Lower lobe of right lung (tissue), 2 donors: ENCODE data around the gene KLRK1. TPM values are rescaled to one million over a fixed set of nuclear protein-coding genes. Genes with fewer than 3 reads are reported as not detected.
A peak's percentile ranks its signal among the peaks of the same experiment; 100 is the strongest.
"Not testable (repeated sequence)": the region's sequence is repeated elsewhere in the genome, so short reads cannot be mapped to it uniquely, and the experiment has no call there.

Source experiments
- ATAC-seq, 2 donors: fragments of 200-7000 bp; cut with Tn5 transposase; one replicate each; pipeline ENCODE4 v1.9.1; 2020 to 2022; ENCODE audit warnings: mild to moderate bottlenecking in 2 of 2, moderate library complexity in 2 of 2
- DNase-seq: peaks from one replicate; pipeline ENCODE4 v3.0.0-alpha.2; 2020
- H3K27ac ChIP-seq: fragments of 200-600 bp; one replicate; pipeline ENCODE4 v1.8.0; 2022
- H3K27me3 ChIP-seq: fragments of 200-600 bp; one replicate; pipeline ENCODE4 v1.8.0; 2022; ENCODE audit warnings: low read depth
- H3K36me3 ChIP-seq: fragments of 200-600 bp; one replicate; pipeline ENCODE4 v1.8.0; 2022; ENCODE audit warnings: mild to moderate bottlenecking
- H3K4me1 ChIP-seq: fragments of 200-600 bp; one replicate; pipeline ENCODE4 v1.8.0; 2022
- H3K4me3 ChIP-seq: fragments of 200-600 bp; one replicate; pipeline ENCODE4 v1.8.0; 2022; ENCODE audit warnings: mild to moderate bottlenecking
- H3K9me3 ChIP-seq: fragments of 200-600 bp; one replicate; pipeline ENCODE4 v1.8.0; 2022
- intact Hi-C: fragments of 100-400 bp; cut with DNase I; formaldehyde crosslinking; loops from one replicate; pipeline ENCODE4 v1.11.0; 2022
- total RNA-seq: library from RNA; stranded (reverse); fragmentation: NEBNext Ultra II Directional; extraction: Animal tissue kit (Norgen Biotek cat#: 25700); gene quantifications from one replicate; pipeline ENCODE4 v1.2.1, GENCODE V29; 2021
- TF ChIP-seq, protein P1 (sequence below): fragments of 200-600 bp; IDR thresholded peaks from one replicate; pipeline ENCODE4 v1.8.0; 2022; ENCODE audit warnings: antibody characterized with exemption, mild to moderate bottlenecking
- donor health status: DM: no; HTN: yes; CAD: no; lungs with severe emphysema.

Gene KLRK1
- total RNA-seq, 1 donor from 2014 or later, result 7.5 TPM

DNA sequence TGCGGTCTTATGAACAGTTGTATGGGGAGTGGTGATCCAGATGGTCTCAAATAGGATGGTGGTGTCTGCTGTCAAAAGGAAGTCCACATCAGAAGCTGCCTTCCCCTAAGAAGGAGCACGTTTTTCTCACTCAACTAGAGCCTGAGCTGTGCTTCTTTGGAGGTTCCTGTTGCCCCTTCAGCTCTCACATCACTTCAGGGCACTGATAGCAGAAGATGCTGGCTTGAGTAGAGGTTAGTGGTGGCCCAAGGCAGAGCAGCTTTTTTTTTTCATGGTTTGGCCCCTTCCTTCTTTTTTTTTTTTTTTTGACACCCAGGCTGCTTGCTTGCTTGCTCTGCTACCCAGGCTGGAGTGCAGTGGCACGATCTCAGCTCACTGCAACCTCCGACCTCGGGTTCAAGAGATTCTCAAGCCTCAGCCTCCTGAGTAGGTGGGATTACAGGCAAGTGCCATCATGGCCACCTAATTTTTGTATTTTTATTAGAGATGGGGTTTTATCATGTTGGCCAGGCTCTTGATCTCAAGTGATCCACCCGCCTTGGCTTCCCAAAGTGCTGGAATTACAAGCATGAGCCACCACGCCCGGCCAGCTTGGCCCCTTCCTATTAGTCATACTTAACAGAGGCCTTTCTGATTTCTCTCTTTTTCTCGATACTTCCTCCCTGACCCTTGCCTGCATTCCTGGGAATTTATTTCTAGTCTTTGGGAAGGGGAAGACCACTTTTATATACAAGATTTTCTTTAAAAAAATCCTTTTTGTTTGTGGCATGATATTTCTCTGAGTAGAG lies 50.6 kb downstream of the KLRK1 start:
- Histone ChIP-seq H3K4me3 (no peak overlapping the region), H3K27me3 (no peaks in the 10 kb centered on the region), H3K36me3 (no peaks in the 10 kb centered on the region), H3K27ac (no peak overlapping the region), H3K4me1 (no peaks in the 10 kb centered on the region), H3K9me3 (no peaks in the 10 kb centered on the region)
- no peak for DNase-seq
- TF ChIP-seq, protein P1, sequence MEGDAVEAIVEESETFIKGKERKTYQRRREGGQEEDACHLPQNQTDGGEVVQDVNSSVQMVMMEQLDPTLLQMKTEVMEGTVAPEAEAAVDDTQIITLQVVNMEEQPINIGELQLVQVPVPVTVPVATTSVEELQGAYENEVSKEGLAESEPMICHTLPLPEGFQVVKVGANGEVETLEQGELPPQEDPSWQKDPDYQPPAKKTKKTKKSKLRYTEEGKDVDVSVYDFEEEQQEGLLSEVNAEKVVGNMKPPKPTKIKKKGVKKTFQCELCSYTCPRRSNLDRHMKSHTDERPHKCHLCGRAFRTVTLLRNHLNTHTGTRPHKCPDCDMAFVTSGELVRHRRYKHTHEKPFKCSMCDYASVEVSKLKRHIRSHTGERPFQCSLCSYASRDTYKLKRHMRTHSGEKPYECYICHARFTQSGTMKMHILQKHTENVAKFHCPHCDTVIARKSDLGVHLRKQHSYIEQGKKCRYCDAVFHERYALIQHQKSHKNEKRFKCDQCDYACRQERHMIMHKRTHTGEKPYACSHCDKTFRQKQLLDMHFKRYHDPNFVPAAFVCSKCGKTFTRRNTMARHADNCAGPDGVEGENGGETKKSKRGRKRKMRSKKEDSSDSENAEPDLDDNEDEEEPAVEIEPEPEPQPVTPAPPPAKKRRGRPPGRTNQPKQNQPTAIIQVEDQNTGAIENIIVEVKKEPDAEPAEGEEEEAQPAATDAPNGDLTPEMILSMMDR, result no peak
- ATAC-seq, result peak in 1 of 2 donors; percentile 45
- intact Hi-C loops, result no loop called here

DNA sequence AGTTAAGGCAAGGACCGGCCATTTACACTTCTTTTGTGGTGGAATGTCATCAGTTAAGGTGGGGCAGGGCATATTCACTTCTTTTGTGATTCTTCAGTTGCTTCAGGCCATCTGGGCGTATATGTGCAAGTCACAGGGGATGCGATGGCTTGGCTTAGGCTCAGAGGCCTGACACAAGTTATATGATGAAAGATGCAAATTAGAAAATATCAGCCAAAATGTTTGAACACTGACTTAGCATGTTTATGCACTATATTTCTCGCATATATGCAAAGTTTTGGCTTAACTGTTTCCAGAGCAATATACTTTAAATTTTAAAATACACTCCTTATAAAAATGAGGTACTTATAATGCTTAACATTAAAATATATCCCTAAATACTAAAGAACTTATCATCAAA lies 51.4 kb downstream of the KLRK1 start:
- H3K27ac ChIP-seq, H3K9me3 ChIP-seq, H3K36me3 ChIP-seq, ATAC-seq, H3K4me3 ChIP-seq, H3K4me1 ChIP-seq, H3K27me3 ChIP-seq, intact Hi-C loops, DNase-seq: not testable (repeated sequence)

DNA sequence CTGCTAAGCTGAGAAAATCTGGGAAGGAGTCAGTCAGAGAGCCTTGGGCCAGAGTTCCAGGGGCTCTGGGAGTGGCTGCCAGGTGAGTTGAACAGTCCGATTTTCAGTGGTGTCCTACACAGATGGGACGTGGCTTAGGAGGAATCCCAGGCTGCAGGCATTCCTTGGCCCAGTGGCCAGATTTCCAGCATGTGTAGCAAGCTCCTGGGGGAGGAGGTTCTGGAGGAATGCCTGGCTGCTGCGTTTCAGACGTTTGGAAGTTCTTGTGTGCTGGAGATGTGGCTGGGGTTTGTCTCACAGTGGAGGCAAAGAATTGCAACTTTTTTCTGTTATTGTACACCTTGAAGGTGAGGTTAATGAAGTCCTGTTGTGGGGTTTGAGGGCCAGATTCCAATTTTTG lies 53.6 kb downstream of the KLRK1 start:
- DNase-seq, result not testable (repeated sequence)

DNA sequence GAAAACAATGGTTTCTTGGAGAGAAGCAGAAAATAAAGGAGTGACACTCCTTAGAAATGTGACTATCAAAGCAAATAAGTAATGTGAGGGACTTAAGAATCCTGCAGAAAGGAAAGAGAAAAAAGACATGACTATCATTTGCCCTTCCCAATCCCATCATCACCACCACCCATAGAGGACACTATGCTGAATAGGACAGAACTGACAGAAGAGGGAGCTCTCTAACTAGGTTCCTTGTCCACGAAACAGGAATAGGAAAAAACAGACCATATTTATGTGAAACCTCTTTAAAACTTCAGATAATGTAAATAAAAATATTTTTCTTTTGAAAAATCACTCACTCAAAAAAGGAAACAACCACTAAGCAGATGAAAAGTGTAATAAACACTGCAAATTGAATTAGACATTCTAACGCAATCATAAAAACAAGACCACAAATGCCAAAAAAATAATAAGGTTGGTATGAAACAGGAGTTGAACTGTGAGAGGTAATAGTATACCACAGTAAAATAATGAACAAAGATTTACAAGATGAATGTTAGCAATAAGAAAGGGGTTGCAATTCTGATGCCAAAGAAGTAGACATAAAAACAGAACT lies 58.1 kb downstream of the KLRK1 start:
- intact Hi-C loops, result no loop called here
- ATAC-seq, result peak; percentile 70 to 88

More for the DNA sequence above, 53.6 kb downstream of the KLRK1 start:
- H3K4me1 ChIP-seq, H3K27ac ChIP-seq, ATAC-seq, H3K27me3 ChIP-seq, H3K9me3 ChIP-seq, H3K4me3 ChIP-seq, intact Hi-C loops, H3K36me3 ChIP-seq: not testable (repeated sequence)

DNA sequence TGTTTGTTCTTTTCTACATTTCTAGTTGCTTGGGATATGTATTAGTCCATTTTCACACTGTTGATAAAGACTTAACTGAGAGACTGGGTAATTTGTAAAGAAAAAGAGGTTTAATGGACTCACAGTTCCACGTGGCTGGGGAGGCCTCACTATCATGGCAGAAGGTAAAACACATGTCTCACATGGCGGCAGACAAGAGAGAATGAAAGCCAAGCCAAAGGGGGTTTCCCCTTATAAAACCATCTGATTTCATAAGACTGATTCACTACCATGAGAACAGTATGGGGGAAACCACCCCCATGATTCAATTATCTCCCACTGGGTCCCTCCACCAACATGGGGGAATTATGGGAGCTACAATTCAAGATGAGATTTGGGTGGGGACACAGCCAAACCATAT lies 61.1 kb downstream of the KLRK1 start:
- ATAC-seq, H3K9me3 ChIP-seq, H3K36me3 ChIP-seq, H3K4me1 ChIP-seq, DNase-seq, H3K4me3 ChIP-seq, intact Hi-C loops, H3K27ac ChIP-seq, H3K27me3 ChIP-seq: not testable (repeated sequence)

More for the DNA sequence above, 58.1 kb downstream of the KLRK1 start:
- TF ChIP-seq, protein P1, result peak; percentile 67
- Histone ChIP-seq H3K36me3 (no peaks in the 10 kb centered on the region), H3K27ac (no peak overlapping the region), H3K4me3 (no peak overlapping the region), H3K9me3 (no peaks in the 10 kb centered on the region), H3K4me1 (no peaks in the 10 kb centered on the region), H3K27me3 (no peaks in the 10 kb centered on the region)
- DNase-seq, result no peak

Other genes starting within 250 kb of the KLRK1 start
- gene OLR1, start 217.9 kb downstream of the KLRK1 start, total RNA-seq, result 172 TPM
- 3.6 TPM for gene TMEM52B, start 211.0 kb downstream of the KLRK1 start, total RNA-seq
- 108 TPM for gene GABARAPL1, start 177.2 kb downstream of the KLRK1 start, total RNA-seq
- 13.6 TPM for gene KLRD1, start 82.2 kb downstream of the KLRK1 start, total RNA-seq
- gene KLRC4, start 19.7 kb upstream of the KLRK1 start, total RNA-seq, result not detected
- not detected for gene KLRC3, start 30.6 kb upstream of the KLRK1 start, total RNA-seq
- gene KLRC2, start 46.0 kb upstream of the KLRK1 start, total RNA-seq, result not detected
- gene KLRC1, start 63.3 kb upstream of the KLRK1 start, total RNA-seq, result 1.8 TPM
- 0.68 TPM for gene EIF2S3B, start 115.8 kb upstream of the KLRK1 start, total RNA-seq
- 19.7 TPM for gene MAGOHB, start 223.6 kb upstream of the KLRK1 start, total RNA-seq